Measurements from ENCODE around the gene C6orf62. TPM values are rescaled to one million over a fixed set of nuclear protein-coding genes. Genes with fewer than 3 reads are reported as not detected.
"Not testable (repeated sequence)": the region's sequence is repeated elsewhere in the genome, so short reads cannot be mapped to it uniquely, and the experiment has no call there.

The C6orf62 gene
- 181 and 379 TPM in 2 replicates for total RNA-seq (2014; rRNA removed; shearing (Covaris generic))

DNA sequence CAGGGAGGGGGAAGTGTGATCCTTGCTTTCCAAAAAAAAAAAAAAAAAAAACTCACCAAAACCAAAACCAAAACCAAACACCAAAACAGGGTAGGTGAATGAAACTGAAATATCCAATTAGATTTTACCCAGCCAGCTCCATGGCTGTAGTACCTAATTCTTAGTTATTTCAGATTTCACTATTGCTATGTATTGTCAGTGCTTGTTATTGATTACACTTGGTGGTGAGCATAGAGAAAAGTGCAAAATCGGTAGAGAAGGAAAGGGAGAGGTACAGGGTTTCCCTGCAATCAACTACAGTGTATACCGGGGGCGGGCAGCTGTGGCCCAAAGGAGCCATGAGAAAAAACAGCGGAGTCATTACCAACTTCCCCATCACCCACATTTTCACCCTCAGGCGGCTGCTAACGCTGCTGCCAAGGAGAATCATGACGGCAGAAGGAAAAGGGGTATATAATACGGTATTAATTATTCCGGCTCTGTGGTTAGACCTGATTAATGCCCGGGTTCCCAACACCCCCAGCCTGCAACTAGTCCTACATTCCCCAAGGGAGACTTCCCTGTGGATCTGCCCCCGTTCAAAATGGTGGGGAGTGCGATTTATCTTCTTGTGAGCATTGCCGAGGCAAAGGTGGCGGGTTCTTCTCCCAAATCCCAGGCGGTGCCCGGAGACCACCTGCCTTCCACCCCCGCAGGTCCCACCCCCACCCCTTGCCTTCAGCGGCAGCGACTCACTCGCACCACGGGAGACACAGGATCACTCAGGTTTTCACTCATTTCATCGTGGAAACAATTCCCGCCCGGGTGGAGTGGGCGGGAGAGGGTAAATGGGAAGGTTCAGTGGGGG lies at the start of gene C6orf62:
Gene C6orf62, minus strand, starts transcription at position 30 of the 847 bp plus-strand sequence. CDS start 486 bp downstream, outside the sequence.
- DNase-seq (ENCODE audit: low read depth): peak; percentile 80

DNA sequence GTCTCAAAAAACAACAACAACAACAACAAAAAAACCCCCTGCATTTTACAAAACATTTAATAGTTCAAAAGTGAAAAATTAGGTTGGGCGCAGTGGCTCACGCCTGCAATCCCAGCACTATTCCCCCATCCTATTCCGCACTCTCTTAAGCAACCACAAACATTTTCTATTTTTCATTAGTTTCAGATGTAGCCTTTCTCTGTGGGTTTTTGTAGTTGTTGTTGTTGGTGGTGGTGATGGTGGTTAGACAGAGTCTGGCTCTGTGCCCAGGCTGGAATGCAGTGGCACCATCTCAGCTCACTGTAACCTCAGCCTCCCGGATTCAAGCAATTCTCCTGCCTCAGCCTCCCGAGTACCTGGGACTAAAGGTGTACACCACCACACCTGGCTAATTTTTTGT lies 49.4 kb upstream of the C6orf62 start:
- DNase-seq (ENCODE audit: low read depth): peak; percentile 73

DNA sequence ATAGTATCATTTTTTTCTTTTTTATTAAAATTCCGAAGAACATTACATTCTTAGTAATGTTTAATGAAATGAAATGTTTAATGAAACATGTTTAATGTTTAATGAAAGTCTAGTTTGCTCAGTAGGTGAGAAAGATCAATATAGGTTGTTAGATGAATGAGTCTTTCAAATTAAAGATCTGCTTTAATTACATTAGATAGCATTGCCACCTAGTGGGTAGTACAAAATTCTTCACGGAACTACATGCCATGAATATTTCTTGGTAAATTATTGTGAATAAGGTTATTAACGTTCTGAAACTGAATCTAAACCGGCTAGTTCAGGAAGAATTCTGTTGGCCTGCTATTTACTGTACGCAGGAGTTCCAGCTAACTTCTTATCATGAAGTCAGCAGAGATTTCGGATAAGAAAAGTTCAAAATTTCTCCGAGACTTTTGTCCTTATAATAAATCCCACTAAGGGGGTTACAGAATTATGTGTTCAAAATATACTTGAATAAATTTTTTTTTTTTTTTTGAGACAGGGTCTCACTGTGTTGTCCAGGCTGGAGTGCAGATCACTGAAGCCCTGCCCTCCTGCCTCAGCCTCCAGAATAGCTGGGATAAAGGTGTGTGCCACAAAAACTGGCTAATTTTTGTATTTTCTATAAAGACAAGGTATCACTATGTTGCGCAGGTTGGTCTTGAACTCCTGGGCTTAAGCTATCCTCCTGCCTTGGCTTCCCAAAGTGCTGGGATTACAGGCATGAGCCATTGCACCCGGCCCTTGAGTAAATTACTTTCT lies 47.9 kb upstream of the C6orf62 start:
- peak; percentile 67 for DNase-seq (ENCODE audit: low read depth)

DNA sequence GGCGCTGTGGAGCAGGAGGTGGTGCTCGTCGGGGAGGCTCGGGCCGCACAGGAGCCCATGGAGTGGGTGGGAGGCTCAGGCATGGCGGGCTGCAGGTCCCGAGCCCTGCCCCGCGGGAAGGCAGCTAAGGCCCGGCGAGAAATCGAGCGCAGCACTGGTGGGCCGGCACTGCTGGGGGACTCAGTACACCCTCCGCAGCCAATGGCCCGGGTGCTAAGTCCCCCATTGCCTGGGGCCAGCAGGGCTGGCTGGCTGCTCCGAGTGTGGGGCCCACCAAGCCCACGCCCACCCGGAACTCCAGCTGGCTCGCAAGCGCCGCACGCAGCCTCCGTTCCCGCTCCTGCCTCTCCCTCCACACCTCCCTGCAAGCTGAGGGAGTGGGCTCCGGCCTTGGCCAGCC lies 47.0 kb upstream of the C6orf62 start:
- not testable (repeated sequence) for DNase-seq (ENCODE audit: low read depth)

GRCh38 chr6:24764833-24765828 lies 46.2 kb upstream of the C6orf62 start:
- DNase-seq (ENCODE audit: low read depth): not testable (repeated sequence)

GRCh38 chr6:24763578-24763977 lies 44.6 kb upstream of the C6orf62 start:
- DNase-seq (ENCODE audit: low read depth): no peak

DNA sequence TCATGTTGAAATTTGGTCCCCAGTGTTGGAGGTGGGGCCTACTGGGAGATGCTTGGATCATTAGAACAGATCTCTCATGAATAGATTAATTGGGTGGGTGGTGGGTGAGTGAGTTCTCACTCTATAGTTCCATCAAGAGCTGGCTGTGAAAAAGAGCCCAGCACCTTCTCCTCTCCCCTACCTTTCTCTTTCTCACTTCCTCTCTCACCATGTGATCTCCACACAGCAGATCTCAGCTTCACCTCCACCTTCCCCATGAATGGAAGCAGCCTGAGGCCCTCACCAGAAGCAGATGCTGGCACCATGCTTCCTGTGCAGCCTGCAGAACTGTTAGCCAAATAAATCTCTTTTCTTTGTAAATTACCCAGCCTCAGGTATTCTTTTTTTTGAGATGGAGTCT lies 42.9 kb upstream of the C6orf62 start:
- no peak for DNase-seq (ENCODE audit: low read depth)

GRCh38 chr6:24761193-24761835 lies 42.4 kb upstream of the C6orf62 start:
- peak; percentile 37 for DNase-seq (ENCODE audit: low read depth)

- no peak for DNase-seq (ENCODE audit: low read depth)
These were observed 41.3 kb upstream of the C6orf62 start for GRCh38 chr6:24760210-24760609.

DNA sequence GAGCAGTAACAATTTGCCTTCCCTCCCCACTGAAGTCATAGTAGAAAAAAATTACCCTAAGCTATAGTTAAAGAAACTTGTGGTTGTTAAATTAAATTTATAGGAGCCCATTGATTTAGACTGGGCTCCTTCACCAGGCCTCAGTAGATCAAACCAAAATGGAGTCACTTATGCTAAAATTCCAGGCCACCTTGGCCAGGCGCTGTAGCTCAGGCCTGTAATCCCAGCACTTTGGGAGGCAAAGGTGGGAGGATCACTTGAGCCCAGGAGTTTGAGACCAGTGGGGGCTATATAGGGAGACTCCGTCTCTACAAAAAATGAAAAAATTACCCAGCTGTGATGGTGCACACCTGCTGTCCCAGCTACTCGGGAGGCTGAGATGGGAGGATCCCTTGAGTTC lies 40.8 kb upstream of the C6orf62 start:
- DNase-seq (ENCODE audit: low read depth): no peak

DNA sequence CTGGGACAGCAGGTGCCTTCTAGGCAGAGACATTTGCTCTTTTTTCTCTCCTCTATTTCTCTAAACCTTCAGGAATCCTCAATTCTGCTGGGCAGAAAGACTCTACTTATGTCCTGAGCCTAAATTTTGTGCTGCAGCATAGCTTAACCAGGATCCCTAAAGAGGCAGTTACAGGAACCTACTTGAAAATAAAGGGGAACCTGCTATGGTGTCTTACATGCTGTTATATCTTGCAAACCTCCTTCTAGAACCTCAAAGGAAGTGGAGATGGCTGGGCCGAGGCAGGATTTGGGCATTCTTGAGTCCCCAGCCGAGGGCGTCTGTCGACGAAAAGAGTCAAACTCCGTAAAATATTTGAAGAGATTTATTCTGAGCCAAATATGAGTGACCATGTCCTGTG lies 38.7 kb upstream of the C6orf62 start:
- no peak for DNase-seq (ENCODE audit: low read depth)

- no peak for DNase-seq (ENCODE audit: low read depth)
These were observed 36.3 kb upstream of the C6orf62 start for GRCh38 chr6:24755279-24755678.

- not testable (repeated sequence) for DNase-seq (ENCODE audit: low read depth)
These were observed 35.4 kb upstream of the C6orf62 start for GRCh38 chr6:24754378-24754777.

DNA sequence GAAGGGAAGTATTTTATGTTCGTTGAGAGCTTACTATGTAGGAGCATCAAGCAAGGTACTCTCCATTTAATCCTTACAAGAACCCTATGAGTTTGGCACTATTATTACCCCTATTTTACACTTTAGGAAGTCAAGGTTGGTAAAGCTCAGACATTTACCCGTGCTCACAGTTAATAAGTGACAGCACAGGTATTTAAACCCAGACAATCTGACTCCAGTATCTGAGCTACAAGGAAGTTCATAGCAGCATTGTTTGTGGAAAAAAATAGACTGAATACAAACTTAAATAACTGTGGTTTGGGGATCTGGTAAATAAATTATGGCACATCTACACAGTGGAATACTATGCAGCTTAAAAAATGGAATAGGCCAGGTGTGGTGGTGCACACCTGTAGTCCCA lies 34.6 kb upstream of the C6orf62 start:
- DNase-seq (ENCODE audit: low read depth): no peak

DNA sequence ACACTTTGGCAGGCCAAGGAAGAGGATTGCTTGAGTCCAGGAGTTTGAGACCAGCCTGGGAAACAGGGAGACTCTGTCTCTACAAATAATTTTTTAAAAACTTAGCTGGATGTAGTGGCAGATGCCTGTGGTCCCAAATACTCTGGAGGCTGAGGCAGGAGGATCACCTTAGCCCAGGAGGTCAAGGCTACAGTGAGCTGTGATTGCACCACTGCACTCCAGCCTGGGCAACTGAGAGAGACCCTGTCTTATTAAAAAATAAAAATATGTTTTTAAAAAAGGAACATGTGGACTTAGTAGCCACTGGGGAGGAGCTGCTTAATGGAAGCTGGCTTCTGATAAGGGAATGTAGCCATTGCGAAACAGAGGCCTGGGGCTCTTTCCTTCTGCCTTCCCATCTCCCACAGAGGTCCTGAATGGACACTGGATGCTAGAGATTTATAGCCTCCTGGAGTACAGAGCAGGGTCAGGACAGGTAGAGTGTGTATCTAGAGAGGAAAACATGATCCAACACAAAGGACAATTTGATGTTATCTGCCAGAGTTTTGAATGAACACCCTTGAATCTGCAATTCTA lies 34.1 kb upstream of the C6orf62 start:
- peak; percentile 42 for DNase-seq (ENCODE audit: low read depth)

DNA sequence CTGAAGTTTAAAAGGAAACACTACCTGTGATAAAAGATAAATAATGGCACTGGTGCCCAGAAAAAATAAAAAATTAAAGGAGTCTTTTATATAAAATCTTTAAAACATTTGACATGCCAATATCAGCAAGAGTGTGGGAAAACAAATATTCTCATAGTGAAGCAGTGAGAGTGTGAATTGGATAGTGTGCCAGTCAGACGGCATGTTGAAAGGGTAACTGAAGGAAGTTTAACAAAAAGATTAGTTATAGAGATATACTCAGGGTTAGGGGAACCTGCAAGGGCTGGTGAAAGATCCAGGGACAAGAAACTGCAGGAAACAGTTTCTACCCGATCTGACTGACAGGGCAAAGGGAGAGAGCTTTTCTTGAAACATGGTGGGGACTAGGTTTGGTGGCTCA lies 33.5 kb upstream of the C6orf62 start:
- no peak for DNase-seq (ENCODE audit: low read depth)

DNA sequence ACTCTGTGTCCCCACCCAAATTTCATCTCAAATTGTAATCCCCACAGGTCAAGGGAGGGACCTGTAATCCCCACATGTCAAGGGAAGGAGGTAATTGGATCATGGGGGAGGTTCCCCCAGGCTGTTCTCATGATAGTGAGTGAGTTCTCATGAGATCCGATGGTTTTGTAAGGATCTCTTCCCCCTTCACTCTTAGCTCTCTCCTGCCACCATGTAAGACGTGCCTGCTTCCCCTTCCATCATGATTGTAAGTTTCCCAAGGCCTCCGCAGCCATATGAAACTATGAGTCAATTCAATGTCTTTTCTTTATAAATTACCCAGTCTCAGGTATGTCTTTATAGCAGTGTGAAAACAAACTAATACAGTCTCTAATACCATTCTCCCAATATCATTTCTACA lies 31.9 kb upstream of the C6orf62 start:
- DNase-seq (ENCODE audit: low read depth): not testable (repeated sequence)

DNA sequence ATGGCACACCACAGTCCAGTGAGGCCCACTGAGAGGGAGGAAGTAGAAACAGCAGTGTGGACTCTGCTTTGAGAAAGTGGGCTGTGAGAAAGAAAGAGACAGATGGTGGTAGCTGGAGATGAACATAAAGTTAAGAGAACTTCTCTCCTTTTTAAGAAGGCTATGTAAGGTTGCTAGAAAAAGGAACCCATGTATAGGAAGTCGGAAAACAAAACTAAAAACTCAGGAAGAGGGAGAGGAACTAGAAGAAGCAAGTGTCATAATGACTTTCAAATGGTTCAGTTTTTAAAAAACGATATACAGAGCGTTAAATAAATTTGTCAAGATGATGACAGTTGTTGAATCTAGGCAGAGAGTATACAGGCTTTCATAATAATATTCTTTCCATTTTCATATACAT lies 30.3 kb upstream of the C6orf62 start:
- DNase-seq (ENCODE audit: low read depth): no peak

DNA sequence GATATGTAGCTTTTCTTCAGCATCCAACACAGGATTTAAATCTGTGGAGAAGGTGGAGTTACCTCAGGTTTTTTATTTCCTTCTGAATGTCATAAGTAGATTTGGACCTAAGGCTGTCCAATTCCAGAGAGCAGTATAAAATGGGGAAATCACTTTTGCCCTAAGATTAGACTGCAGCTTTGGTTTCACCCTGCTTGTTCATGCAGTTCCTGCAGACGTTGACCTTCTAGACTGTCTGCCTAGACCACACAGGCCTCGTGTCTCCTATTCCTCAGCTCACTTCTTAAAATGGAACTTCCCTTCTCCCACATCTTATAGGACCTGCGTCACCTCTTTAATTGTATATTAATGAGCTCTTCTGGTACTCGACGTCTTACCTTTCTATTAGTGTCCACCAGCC lies 26.0 kb upstream of the C6orf62 start:
- DNase-seq (ENCODE audit: low read depth): no peak

DNA sequence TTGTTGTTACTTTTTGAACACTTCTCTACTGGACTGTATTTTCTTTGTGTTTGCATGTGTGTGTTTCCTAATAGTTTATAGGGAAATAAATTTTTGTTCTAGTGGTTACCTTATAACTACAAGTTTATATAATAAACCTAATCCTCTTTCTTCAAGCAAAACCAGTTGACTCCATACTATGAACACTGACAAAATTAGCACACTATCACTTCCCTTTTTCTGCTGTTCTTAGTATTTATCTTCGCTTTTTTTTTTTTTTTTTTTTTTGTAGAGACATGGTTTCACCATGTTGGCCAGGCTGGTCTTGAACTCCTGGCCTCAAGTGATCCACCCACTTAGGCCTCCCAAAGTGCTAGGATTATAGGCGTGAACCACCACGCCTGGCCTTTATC lies 25.0 kb upstream of the C6orf62 start:
- DNase-seq (ENCODE audit: low read depth): no peak

Data from M059J (cell line).